Type B pancreatic cell (in vitro differentiated cells): ENCODE data around the gene SEMA4A. TPM values are rescaled to one million over a fixed set of nuclear protein-coding genes. Genes with fewer than 3 reads are reported as not detected.

ENCODE experiments used
- DNase-seq: peaks from one replicate; pipeline ENCODE4 v3.0.0; 2021; ENCODE audit warnings: mixed read lengths; ENCODE audit not compliant: unreplicated experiment; ENCODE audit errors: extremely low spot score
- H3K27ac Mint-ChIP-seq: 2 replicates; pipeline ENCODE4 v1.8.0; 2021; ENCODE audit warnings: mild to moderate bottlenecking, mixed read lengths
- H3K27me3 Mint-ChIP-seq: 2 replicates; pipeline ENCODE4 v1.8.0; 2021; ENCODE audit warnings: mixed read lengths
- H3K36me3 Mint-ChIP-seq: 2 replicates; pipeline ENCODE4 v1.8.0; 2021; ENCODE audit warnings: mixed read lengths
- H3K4me1 Mint-ChIP-seq: one replicate; pipeline ENCODE4 v1.8.0; 2021; ENCODE audit warnings: mixed read lengths; ENCODE audit not compliant: unreplicated experiment
- H3K4me3 Mint-ChIP-seq: 2 replicates; pipeline ENCODE4 v1.8.0; 2021; ENCODE audit warnings: mild to moderate bottlenecking, mixed read lengths
- H3K9me3 Mint-ChIP-seq: 2 replicates; pipeline ENCODE4 v1.8.0; 2021; ENCODE audit warnings: mixed read lengths
- CTCF ChIP-seq: fragments of 200-600 bp; sonication (generic); conservative IDR thresholded peaks from 2 replicates; pipeline ENCODE4 v1.5.0; 2021; ENCODE audit warnings: antibody characterized with exemption, mild to moderate bottlenecking
- total RNA-seq: library from RNA; stranded (reverse); gene quantifications from 2 replicates; pipeline ENCODE4 v1.2.1, GENCODE V29; 2021; ENCODE audit warnings: low replicate concordance

Gene SEMA4A
- total RNA-seq, 1 donor from 2014 or later, result 7.1 TPM

DNA sequence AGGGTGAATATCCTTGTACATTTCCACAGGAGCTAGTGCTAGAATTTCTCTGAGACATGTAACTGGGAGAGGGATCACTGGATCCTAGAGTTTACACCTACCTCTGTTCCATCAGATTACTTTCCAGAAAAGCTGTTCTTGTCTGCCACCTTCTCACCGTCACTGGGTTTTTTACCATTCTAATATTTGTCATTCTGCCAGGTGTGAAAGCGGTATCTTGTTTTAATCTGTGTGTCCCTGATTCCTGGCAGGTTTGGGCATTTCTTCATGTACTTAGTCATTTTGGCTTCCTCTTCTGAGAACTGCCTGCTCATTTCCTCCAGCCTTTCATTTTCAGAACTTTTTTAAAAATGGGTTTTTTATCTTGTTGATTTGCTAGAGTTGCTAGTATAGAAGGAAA, 64.5 kb downstream of the SEMA4A start:
- Mint-ChIP-seq H3K36me3 (peaks cover 18% of the 10 kb centered on the region), H3K27me3 (no peaks in the 10 kb centered on the region), H3K27ac (peak overlapping the region; percentile 13), H3K4me3 (no peak overlapping the region), H3K9me3 (no peaks in the 10 kb centered on the region), H3K4me1 (peaks cover 4% of the 10 kb centered on the region)
- TF ChIP-seq CTCF, result no peak
- no peak for DNase-seq

DNA sequence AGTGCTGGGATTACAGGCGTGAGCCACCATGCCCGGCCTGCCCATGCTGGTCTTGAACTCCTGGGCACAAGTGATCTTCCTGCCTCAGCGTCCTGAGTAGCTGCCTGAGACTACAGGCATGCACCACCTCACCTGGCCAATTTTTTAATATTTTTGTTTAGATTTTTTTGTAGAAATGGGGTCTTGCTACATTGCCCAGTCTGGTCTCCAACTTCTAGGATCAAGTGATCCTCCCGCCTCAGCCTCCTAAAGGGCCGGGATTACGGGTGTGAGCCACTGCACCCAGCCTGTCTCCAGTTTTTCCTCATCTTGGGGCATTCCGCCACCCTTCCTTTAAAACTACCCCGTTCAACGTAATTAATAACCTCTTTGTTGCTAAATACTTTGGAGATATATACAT, 66.8 kb downstream of the SEMA4A start:
- no peak for DNase-seq
- TF ChIP-seq CTCF, result no peak
- H3K27me3 Mint-ChIP-seq, result no peaks in the 10 kb centered on the region
- no peak overlapping the region for H3K4me3 Mint-ChIP-seq
- H3K9me3 Mint-ChIP-seq, result no peaks in the 10 kb centered on the region
- H3K4me1 Mint-ChIP-seq, result peaks cover under 1% of the 10 kb centered on the region
- H3K27ac Mint-ChIP-seq, result no peak overlapping the region
- peaks cover 17% of the 10 kb centered on the region for H3K36me3 Mint-ChIP-seq

DNA sequence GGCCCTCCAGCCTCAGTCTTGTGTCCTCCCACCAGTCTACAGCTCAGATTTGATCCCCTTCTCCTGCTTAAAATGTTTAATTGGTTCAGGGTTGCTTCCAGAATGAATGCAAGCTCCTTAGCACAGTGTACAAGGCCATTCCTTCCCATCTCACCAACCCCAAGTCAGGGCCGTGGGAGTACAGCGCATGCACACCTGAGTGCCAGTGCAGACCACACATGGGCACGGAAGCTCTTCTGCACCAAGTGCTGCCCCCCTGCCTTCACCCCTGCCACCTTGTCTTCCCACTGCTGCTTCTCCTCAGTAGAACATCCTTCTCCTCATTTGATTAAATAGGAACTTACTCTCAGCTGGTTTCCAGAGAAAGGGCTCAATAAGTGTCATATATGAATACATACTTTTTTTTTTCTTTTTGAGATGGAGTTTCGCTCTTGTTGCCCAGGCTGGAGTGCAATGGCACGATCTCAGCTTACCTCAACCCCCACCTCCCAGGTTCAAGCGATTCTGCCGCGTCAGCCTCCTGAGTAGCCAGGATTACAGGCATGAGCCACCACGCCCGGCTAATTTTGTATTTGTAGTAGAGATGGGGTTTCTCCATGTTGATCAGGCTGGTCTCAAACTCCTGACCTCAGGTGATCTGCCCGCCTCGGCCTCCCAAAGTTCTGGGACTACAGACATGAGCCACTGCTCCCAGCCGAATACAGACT, 68.8 kb downstream of the SEMA4A start:
- no peak for TF ChIP-seq CTCF
- no peak overlapping the region for H3K4me3 Mint-ChIP-seq

GRCh38 chr1:156225677-156226014, 72.3 kb downstream of the SEMA4A start:
- DNase-seq, result no peak
- Mint-ChIP-seq H3K4me3 (no peak overlapping the region), H3K9me3 (no peaks in the 10 kb centered on the region), H3K36me3 (peaks cover 23% of the 10 kb centered on the region), H3K4me1 (peaks cover 5% of the 10 kb centered on the region), H3K27me3 (no peaks in the 10 kb centered on the region), H3K27ac (peak overlapping the region; percentile 71)
- TF ChIP-seq CTCF, result no peak

More for the DNA sequence above, 68.8 kb downstream of the SEMA4A start:
- H3K9me3 Mint-ChIP-seq, result no peaks in the 10 kb centered on the region
- H3K36me3 Mint-ChIP-seq, result peaks cover 21% of the 10 kb centered on the region
- no peak overlapping the region for H3K27ac Mint-ChIP-seq
- H3K27me3 Mint-ChIP-seq, result no peaks in the 10 kb centered on the region
- H3K4me1 Mint-ChIP-seq, result peaks cover 5% of the 10 kb centered on the region
- DNase-seq, result no peak

DNA sequence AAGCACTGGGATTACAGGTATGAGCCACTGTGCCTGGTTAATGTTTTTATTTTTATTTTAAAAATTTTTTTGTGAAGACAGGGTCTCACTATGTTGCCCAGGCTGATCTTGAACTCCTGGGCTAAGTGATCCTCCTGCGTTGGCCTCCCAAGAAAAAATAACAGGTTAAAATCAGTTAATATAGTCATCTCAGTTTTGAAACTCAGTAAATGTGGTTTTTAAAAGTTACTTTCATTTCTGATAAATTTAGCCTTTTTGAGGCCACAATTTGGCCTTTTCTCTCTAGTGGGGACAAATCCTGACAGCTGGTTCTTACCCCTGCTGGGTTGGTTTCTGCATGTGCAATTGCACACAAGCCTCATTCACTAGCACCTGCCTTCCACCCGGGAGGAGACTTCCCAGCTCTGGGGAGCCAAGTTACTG, 72.7 kb downstream of the SEMA4A start:
- peaks cover 5% of the 10 kb centered on the region for H3K4me1 Mint-ChIP-seq
- no peaks in the 10 kb centered on the region for H3K9me3 Mint-ChIP-seq
- no peaks in the 10 kb centered on the region for H3K27me3 Mint-ChIP-seq
- H3K4me3 Mint-ChIP-seq, result no peak overlapping the region
- DNase-seq, result no peak
- H3K27ac Mint-ChIP-seq, result no peak overlapping the region
- peaks cover 19% of the 10 kb centered on the region for H3K36me3 Mint-ChIP-seq
- TF ChIP-seq CTCF, result no peak
